ENCODE data around the gene PIGBOS1. TPM values are rescaled to one million over a fixed set of nuclear protein-coding genes. Genes with fewer than 3 reads are reported as not detected.
"Not testable (repeated sequence)": the region's sequence is repeated elsewhere in the genome, so short reads cannot be mapped to it uniquely, and the experiment has no call there.

PIGBOS1 gene
- total and polyA plus RNA-seq, 11 donors: 5.8 to 18.0 (median 8.1) TPM

GRCh38 chr15:55320238-55320550 is 1.3 kb upstream of the PIGBOS1 start:
- Histone ChIP-seq H3K27ac (peak overlapping the region in 3 of 12 donors; percentile 13 to 95 (median 85)), H3K4me3 (peak overlapping the region in 6 of 12 donors; percentile 70 to 95 (median 79)), H3K4me1 (peaks cover 4 to 61% (median 24%) of the 10 kb centered on the region in 12 donors), H3K36me3 (peaks cover 0 to 11% (median 9%) of the 10 kb centered on the region in 9 donors), H3K27me3 (no peaks in the 10 kb centered on the region), H3K9me3 (no peaks in the 10 kb centered on the region)
- intact Hi-C loops (cut with DNase I): loop anchor here in 1 of 10 donors (10.0 kb wide), 1 partner anchor 55 kb away; no protein-coding TSS in a partner anchor
- no peak for DNase-seq
- 57 to 65% (median 61%) methylated on average over 2 of the region's 2 CpGs for WGBS, 4 donors
- no peak for ATAC-seq
- no peak for TF ChIP-seq CTCF (IDR thresholded peaks at IDR 0.05)
- TF ChIP-seq POLR2A (IDR thresholded peaks at IDR 0.05): no peak

DNA sequence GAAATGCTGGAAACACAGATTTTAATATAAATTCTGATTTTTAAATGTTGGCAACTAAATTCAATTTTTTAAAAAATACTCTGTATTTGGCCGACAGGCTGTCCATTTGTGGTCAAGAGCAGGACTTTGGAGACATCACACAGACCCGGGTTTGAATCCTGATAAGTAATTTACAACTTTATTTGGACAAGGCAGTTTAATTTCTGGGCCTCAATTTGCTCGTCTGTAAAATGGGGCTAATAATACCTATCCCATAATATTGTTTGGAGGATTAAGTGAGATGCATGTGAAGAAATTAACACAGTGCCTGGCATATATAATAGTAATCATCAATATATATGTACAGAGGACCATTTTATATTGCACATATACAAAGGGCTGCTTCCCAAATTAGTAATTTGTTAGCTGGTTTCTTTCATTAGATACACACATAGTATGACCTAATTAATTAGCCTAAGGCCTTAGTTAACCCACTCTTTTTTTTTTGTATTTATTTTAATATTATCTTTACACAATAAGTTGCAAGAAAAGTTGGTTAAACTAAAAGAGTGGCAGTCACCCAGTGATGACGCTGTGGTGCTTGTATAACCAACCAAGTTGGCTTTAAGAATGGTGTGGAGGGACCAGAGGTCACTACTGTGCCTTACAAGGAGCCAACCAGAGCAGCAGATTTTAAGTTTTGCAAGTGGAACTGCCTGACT is 764 bp upstream of the PIGBOS1 start:
- intact Hi-C loops (cut with DNase I): loop anchor here in 2 of 10 donors (2.0 to 10.0 kb wide), 2 partner anchors 55 to 89 kb away; partner anchors contain the start of genes CCPG1 (in 1 of the 2) and PIERCE2 (in 1 of the 2)
- TF ChIP-seq POLR2A (IDR thresholded peaks at IDR 0.05): no peak
- no peak for TF ChIP-seq CTCF (IDR thresholded peaks at IDR 0.05)
- no peaks in the 10 kb centered on the region for H3K9me3 ChIP-seq
- H3K27ac ChIP-seq: peak overlapping the region in 10 of 12 donors; percentile 13 to 95 (median 85)
- DNase-seq (no peak), ATAC-seq (no peak)
- H3K4me1 ChIP-seq: peaks cover 4 to 61% (median 24%) of the 10 kb centered on the region in 12 donors
- peak overlapping the region; percentile 65 to 95 (median 76) for H3K4me3 ChIP-seq
- WGBS, 4 donors: 71 to 81% (median 76%) methylated on average over 4 of the region's 4 CpGs
- no peaks in the 10 kb centered on the region for H3K27me3 ChIP-seq
- peaks cover 0 to 6% (median 4%) of the 10 kb centered on the region in 9 donors for H3K36me3 ChIP-seq

DNA sequence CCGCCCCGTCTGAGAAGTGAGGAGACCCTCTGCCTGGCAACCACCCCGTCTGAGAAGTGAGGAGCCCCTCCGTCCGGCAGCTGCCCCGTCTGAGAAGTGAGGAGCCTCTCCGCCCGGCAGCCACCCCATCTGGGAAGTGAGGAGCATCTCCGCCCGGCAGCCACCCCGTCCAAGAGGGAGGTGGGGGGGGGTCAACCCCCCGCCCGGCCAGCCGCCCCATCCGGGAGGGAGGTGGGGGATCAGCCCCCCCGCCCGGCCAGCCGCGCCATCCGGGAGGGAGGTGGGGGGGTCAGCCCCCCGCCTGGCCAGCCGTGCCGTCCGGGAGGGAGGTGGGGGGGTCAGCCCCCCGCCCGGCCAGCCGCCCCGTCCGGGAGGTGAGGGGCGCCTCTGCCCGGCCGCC is 16.1 kb downstream of the PIGBOS1 start:
- H3K4me3 ChIP-seq; H3K27me3 ChIP-seq; H3K27ac ChIP-seq; intact Hi-C loops (cut with DNase I); DNase-seq; ATAC-seq; H3K9me3 ChIP-seq; H3K4me1 ChIP-seq: not testable (repeated sequence)
- peaks cover 0 to 24% (median 0%) of the 10 kb centered on the region in 9 donors for H3K36me3 ChIP-seq
- WGBS, 4 donors: 95 to 96% methylated on average over 16 to 21 of the region's 32 CpGs; no CpG with 5 or more reads in 2 of the 4 donors

DNA sequence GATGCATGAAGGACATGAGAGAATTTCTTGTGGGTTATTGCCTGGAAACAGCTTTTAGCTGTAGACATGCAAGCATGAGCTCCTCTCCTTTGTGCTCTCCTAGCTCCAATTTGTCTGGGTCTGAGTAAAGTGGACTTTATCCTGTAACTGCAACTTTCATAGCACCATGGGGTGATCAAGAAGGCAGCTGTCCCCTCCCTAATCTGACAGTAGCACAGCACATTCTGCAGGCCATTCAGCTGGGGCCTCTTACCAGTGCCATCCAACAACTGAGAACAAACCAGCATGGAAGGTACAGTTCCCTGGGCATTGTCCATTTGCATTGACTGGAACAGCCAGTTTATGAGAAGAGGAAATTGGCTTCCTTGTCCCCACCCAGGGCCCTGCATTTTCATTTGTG is 21.6 kb downstream of the PIGBOS1 start:
- Histone ChIP-seq H3K36me3 (no peaks in the 10 kb centered on the region), H3K27ac (no peak overlapping the region), H3K27me3 (no peaks in the 10 kb centered on the region), H3K4me3 (no peak overlapping the region), H3K4me1 (no peaks in the 10 kb centered on the region), H3K9me3 (no peaks in the 10 kb centered on the region)
- TF ChIP-seq CTCF (IDR thresholded peaks at IDR 0.05) (no peak), POLR2A (IDR thresholded peaks at IDR 0.05) (no peak)
- ATAC-seq: no peak
- DNase-seq: no peak
- intact Hi-C loops (cut with DNase I): loop anchor here in 1 of 10 donors (10.0 kb wide), 1 partner anchor 107 kb away; the partner anchor contains the start of genes CCPG1 and PIERCE2
